Transverse colon (tissue), 3 donors: Measurements from ENCODE around the gene CETN1.

ENCODE experiments used
- CTCF ChIP-seq, 5 experiments: fragments of 200-600 bp in 3 of 5; fragments of 450-650 bp in 2 of 5; sonication (generic) in 3 of 5; IDR thresholded peaks; 1 replicate in 2 of 5; 2 replicates in 3 of 5; pipeline ENCODE4 v1.5.1; 2016 to 2017; ENCODE audit warnings: antibody characterized with exemption in 5 of 5, inconsistent platforms in 3 of 5, mild to moderate bottlenecking in 2 of 5, moderate library complexity in 1 of 5
- POLR2A ChIP-seq: fragments of 450-650 bp; IDR thresholded peaks from one replicate; pipeline ENCODE4 v1.6.1; 2016; ENCODE audit warnings: antibody characterized with exemption, mild to moderate bottlenecking, moderate library complexity

- no peak for TF ChIP-seq CTCF (IDR thresholded peaks at IDR 0.05)
- TF ChIP-seq POLR2A, result no peak
These were observed 30.2 kb downstream of the CETN1 start for GRCh38 chr18:610214-610928.
